OCI-M2 (cell line): ENCODE data around the gene PLK1.

ENCODE experiments used
- DNase-seq: peaks from one replicate; lab custom pipeline; 2025; ENCODE audit not compliant: unreplicated experiment; lab: John Stamatoyannopoulos, UW

The PLK1 gene

DNA sequence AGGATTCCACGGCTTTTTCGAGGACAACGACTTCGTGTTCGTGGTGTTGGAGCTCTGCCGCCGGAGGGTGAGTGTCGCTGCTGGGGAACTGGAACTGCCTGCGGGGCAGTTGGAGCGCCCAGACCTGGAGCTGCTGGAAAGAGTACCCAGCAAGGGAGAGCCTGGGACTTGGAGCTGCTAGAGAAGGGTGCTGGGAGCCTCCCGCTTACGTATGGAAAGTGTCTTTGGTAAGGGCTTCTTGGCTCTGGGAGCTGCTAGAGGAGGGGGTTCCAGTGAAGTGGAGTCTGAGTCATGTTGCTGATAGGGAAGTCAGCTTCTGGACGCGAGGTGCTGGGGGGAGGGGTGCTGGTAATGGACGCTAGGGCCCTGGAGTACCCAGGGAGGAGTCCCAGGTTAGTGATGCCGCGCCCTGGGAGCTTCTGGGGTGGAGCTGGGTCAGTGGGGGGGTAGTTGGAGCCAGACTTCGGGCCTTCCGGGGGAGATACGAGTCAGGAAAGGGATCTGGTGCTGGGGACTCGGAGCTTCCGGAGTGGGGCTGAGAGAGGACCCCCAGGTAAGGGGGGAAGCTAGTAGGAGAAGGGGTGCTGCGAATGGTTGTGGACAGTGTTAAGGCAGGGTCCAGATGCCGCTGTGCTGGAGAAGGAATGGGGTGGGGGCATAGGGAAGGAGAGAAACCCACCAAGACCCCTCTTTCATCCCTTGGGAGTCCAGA is 741 bp downstream of the PLK1 start:
- no peak for DNase-seq

GRCh38 chr16:23679986-23680336 is 1.3 kb downstream of the PLK1 start:
- no peak for DNase-seq

DNA sequence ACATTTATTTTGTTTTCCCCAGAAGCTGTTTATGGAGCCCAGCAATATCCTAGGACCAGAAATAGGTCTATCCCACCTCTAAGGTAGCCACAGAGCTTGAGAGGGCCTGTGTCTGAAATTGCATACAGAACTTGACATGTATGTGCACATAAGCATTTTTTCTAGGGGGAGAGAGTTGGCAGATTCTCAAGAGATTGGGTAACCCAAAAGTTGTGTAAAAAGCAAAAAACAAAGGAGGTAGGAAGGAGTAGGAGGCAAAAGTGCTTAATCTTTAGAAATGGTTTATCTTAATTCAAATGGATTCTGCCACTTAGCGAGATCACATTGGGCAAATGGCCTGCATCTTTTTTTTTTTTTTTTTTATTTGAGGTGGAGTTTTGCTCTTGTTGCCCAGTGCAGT is 3.5 kb downstream of the PLK1 start:
- no peak for DNase-seq

DNA sequence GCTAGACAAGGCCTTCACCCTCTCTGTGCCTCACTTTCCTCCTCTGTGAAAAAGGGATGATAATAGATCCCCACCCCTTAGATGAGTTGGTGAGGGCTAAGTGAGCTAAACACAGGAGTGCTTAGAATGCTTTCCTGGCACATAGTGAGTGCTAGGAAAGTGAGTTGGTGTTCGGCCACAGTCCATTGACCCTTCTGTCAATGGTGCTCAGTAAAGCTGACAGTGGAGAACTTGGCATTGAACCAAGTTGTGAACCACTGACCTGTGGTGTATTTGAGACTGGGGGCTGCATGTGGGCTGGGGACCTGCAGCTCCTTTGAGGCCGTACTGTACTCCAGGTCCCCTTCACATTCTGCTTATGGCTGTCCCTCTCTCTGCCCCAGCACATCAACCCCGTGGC is 4.8 kb downstream of the PLK1 start:
- no peak for DNase-seq

DNA sequence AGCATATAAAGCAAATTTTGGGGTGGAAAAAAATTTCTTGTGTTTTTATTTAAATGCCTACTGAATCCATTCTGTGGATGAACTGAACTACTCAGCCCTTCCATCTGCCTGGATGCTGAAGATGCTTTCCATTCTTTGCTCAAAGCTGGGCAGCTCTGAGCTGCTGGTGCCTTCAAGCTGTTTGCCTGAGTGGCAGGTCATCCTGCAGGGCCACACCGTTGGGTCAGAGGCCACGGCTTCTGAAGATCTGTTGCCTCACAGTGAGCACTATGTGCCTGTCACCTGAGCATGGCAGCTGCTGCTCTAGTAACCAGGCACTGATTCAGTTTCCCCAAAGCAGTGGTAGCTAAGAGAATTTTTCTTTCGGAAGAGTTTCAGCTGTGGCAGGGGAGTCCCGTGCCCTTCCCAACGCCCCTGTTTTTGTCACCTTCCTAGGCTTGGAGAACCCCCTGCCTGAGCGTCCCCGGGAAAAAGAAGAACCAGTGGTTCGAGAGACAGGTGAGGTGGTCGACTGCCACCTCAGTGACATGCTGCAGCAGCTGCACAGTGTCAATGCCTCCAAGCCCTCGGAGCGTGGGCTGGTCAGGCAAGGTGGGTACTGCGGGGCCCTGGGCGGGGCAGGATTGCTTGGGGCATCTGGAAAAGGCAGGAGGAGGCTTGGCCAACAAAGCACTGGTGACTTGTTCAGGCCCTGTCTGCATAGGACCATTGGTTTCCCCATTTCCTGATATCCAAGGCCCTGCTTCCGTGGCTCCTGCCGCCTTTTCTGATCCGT is 8.5 kb downstream of the PLK1 start:
- DNase-seq, result no peak

GRCh38 chr16:23689442-23690187 is 10.9 kb downstream of the PLK1 start:
- DNase-seq, result no peak

DNA sequence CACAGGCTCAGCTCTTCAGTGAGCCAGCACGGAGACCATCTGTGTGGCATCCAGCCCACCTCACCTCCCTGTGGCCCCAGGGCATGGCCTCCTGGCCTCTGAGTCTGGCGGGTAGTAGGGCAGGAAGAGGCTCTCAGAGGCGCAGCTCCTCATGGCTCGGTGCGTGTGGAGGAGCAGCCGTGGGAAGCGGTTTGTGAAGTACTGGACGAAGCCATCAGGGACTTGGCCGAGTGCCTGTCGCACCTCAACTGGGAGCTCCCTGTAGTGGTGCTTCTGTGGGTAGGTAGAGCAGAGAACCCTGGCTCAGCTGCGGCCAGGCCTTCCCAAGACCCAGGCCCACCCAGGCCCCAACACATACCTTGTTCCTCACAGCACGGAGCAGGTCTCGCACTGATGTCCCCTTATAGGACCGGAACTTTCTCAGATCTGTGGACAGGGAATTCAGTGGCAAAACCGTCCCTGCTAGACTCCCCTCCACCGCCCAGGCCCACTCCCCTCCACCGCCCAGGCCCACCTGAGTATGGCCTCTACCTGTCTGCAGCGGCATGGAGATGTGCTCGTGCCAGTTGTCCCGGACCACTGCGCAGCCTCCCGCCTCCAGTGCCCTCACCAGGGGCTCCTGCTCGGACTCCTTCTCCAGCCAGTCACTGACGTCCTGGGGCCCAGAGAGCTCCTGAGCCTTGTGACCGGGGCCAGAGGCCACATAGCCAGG is 12.2 kb downstream of the PLK1 start:
- no peak for DNase-seq

GRCh38 chr16:23691483-23692189 is 12.9 kb downstream of the PLK1 start:
- no peak for DNase-seq

- DNase-seq, result no peak
Measured at GRCh38 chr16:23692190-23692837, 13.6 kb downstream of the PLK1 start.

DNA sequence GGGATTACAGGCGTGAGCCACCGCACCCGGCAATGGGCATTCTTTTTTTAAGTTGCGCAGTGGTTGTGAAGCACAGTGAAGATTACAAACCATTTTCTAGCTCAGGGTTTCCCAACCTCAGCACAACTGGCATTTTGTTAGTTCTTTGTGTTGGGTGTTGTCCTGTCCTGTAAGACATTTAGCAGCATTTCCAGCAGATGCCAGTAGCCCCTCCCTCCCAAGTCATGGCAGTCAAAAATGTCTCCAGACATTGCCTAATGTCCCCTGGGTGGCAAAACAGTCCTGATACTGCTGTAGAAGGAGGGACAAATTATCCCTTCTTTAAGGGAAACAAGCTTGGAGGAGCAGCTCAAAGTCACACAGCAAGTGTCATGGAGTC is 15.6 kb downstream of the PLK1 start:
- DNase-seq, result no peak

DNA sequence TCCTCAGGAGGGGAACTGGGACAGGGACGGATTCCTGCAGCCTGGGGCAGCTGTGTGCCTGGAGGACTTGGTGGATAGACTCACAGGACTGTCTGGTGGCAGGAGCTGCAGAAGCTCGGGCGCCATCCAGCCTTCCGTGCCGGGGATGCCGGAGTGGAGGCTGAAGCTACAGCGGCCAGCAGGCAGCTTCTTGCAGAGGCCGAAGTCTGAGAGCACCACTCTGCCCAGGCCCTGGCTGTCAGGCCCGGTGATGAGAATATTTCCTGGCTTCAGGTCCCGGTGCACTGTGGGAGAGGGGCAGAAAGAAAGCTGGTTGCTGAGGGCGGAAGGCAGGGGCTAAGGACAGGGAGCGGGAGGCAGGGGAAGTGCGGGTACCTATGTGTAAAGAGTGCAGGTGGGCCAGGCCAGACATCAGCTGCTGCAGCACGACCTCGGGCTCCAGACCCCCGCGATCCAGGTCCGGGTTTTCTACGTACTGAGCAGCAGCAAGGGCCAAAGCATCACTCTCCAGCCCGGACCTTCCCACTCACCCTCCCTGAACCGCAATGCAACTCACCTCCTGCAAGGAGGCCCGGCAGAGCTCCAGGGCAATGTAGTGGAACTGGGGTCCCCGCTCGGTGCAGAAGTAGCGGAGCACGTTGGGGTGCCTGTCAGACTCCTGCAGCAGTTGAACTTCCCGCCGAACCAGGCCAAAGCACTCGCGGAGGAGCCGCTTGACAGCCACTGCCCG is 16.1 kb downstream of the PLK1 start:
- DNase-seq, result no peak

- DNase-seq, result no peak
Measured at GRCh38 chr16:23695756-23696155, 17.1 kb downstream of the PLK1 start.

DNA sequence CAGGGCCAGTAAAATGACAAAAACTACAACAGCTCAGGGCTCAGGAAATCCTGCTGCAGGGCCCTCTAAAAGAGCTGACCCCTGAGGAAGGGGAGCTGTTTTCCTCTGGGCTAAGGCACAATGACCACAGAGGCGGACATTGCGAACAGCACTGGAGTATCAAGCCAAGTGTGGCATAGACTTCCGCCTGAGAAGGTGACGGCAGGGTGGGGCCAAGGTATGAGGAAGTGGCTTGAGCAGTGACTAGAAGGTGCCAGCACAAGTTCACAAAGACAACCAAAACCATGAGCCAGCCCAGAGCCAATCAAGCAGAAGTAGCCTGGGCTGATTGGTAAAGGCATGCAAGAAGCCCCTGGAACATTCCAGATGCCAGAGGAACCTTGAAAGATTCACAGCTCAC is 20.4 kb downstream of the PLK1 start:
- no peak for DNase-seq

GRCh38 chr16:23700093-23700492 is 21.4 kb downstream of the PLK1 start:
- DNase-seq, result no peak

DNA sequence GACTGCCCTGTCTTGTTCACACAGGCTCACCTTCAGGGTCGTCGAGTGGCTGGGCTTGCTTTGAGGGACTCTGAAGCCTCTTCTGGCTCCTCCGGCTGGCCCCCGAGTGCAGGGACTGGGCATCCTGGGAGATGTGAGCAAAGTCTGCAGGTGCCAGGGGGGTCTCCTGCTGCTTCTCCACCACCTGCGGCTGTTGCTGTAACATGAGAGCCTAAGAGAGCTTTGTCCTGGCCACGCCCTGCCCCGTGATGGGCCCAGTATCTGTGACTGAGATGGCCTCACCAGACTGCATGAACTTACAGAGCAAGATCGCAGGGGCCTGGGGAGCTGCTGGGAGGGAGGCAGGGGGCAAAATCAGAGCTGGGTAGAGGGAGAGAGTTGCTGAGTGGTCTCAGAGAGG is 21.8 kb downstream of the PLK1 start:
- DNase-seq, result no peak

GRCh38 chr16:23701045-23701444 is 22.4 kb downstream of the PLK1 start:
- DNase-seq, result no peak

DNA sequence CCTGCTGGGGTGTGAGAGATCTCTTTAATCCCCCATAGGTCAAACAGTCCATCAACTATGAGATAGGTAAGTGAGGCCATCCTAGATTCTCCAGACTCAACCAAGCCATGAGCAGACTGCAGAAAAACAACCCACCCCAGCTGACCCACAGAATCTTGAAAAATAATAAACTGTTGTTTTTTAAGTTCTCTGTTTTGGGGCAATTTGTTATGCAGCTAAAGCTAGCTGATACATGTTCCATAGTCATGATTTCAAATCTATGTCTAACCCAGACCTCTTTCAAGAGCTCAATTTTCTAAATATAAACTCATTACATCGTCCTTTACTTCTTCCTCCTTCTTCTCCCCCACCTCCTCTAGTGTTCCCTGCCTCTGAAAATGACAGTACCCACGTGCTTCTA is 24.3 kb downstream of the PLK1 start:
- no peak for DNase-seq

- DNase-seq, result no peak
Measured at GRCh38 chr16:23704772-23705516, 26.3 kb downstream of the PLK1 start.

- DNase-seq, result no peak
Measured at GRCh38 chr16:23705517-23705902, 26.8 kb downstream of the PLK1 start.
